ENCODE results near the gene FMNL3. TPM values are rescaled to one million over a fixed set of nuclear protein-coding genes. Genes with fewer than 3 reads are reported as not detected.

FMNL3 gene
- total RNA-seq, 6 donors from 2014 or later, result 13.0 to 46.7 (median 29.4) TPM

DNA sequence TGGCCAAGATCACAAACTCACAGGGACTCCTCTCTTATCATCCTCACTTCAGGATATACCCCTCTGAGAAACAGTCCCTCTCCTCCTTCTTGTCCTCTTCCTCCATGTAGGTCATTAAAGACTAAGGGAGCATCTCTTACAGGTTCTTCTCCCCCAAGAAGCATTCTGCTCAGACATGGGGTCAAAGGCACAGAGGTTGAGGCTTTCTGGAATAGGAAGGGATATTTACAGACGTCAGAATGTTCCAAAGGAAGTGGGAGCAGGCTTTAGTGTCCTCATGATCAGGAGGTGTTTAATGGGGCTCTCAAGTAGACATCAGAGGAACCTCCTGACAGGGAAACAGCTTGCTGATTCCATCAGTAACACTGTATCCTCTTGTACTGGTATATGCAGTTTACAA, 47.5 kb downstream of the FMNL3 start:
- Histone ChIP-seq H3K4me3 (no peak overlapping the region), H3K27ac (peak overlapping the region in 1 of 4 donors; percentile 82)
- DNase-seq, result no peak

DNA sequence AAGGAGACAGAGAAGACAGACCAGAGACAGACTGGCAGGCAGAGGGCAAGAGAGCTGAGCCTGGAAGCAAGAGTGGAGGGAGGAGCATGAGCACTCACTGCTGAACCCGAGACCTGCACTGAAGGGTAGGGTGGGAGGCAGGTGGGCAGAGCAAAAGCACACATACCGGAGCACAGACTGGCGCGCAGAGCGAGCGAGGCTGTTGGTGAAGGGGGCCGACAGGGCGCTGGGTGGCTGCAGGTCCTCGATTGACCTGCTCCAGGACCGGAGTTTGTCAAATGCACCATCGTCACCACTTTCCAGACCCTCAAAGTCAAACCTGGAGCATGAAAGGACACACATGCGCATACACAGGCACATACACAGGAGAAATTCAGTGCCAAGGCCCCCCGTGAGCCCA, 48.9 kb downstream of the FMNL3 start:
- 96 to 97% methylated on average over 12 to 13 of the region's 13 CpGs for WGBS, 2 donors
- Histone ChIP-seq H3K27me3 (no peaks in the 10 kb centered on the region), H3K36me3 (peaks cover 0 to 42% (median 10%) of the 10 kb centered on the region in 4 donors)

More for the DNA sequence above, 47.5 kb downstream of the FMNL3 start:
- Histone ChIP-seq H3K4me1 (peaks cover 51 to 64% (median 58%) of the 10 kb centered on the region in 4 donors), H3K9me3 (no peaks in the 10 kb centered on the region), H3K36me3 (peaks cover 0 to 27% (median 7%) of the 10 kb centered on the region in 4 donors), H3K27me3 (no peaks in the 10 kb centered on the region)
- 32 to 33% methylated on average over 1 of the region's 1 CpG for WGBS, 2 donors
- ATAC-seq (ENCODE audit: low FRiP score in 2 of 2), result no peak
- peak in 2 of 4 donors; percentile 27 to 49 for TF ChIP-seq EP300 (IDR thresholded peaks at IDR 0.05)
- TF ChIP-seq, protein P1, sequence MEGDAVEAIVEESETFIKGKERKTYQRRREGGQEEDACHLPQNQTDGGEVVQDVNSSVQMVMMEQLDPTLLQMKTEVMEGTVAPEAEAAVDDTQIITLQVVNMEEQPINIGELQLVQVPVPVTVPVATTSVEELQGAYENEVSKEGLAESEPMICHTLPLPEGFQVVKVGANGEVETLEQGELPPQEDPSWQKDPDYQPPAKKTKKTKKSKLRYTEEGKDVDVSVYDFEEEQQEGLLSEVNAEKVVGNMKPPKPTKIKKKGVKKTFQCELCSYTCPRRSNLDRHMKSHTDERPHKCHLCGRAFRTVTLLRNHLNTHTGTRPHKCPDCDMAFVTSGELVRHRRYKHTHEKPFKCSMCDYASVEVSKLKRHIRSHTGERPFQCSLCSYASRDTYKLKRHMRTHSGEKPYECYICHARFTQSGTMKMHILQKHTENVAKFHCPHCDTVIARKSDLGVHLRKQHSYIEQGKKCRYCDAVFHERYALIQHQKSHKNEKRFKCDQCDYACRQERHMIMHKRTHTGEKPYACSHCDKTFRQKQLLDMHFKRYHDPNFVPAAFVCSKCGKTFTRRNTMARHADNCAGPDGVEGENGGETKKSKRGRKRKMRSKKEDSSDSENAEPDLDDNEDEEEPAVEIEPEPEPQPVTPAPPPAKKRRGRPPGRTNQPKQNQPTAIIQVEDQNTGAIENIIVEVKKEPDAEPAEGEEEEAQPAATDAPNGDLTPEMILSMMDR (IDR thresholded peaks at IDR 0.05), result no peak
- TF ChIP-seq POLR2A (IDR thresholded peaks at IDR 0.05), result no peak

GRCh38 chr12:49655595-49656236, 51.5 kb downstream of the FMNL3 start:
- H3K9me3 ChIP-seq, result no peaks in the 10 kb centered on the region
- H3K36me3 ChIP-seq, result peaks cover 0 to 67% (median 28%) of the 10 kb centered on the region in 4 donors
- peaks cover 19 to 26% (median 23%) of the 10 kb centered on the region in 4 donors for H3K4me1 ChIP-seq
- TF ChIP-seq EP300 (IDR thresholded peaks at IDR 0.05) (no peak), POLR2AphosphoS5 (IDR thresholded peaks at IDR 0.05) (no peak), POLR2A (IDR thresholded peaks at IDR 0.05) (no peak)
- TF ChIP-seq, protein P1 (IDR thresholded peaks at IDR 0.05), result no peak
- H3K27ac ChIP-seq, result peak overlapping the region; percentile 31 to 77 (median 59)
- DNase-seq (no peak), ATAC-seq (ENCODE audit: low FRiP score in 2 of 2) (no peak)
- no peaks in the 10 kb centered on the region for H3K27me3 ChIP-seq
- H3K4me3 ChIP-seq, result no peak overlapping the region
- WGBS, 2 donors, result 79 to 88% methylated on average over 2 of the region's 2 CpGs

More for the DNA sequence above, 48.9 kb downstream of the FMNL3 start:
- Histone ChIP-seq H3K9me3 (no peaks in the 10 kb centered on the region), H3K27ac (peak overlapping the region in 2 of 4 donors; percentile 8 to 73), H3K4me3 (no peak overlapping the region), H3K4me1 (peaks cover 45 to 50% (median 48%) of the 10 kb centered on the region in 4 donors)
- ATAC-seq (ENCODE audit: low FRiP score in 2 of 2), result no peak
- peak in 1 of 2 donors; percentile 66 for DNase-seq
- no peak for TF ChIP-seq POLR2A (IDR thresholded peaks at IDR 0.05)
- TF ChIP-seq EP300 (IDR thresholded peaks at IDR 0.05), result no peak
- TF ChIP-seq, protein P1 (IDR thresholded peaks at IDR 0.05), result no peak
- TF ChIP-seq POLR2AphosphoS5 (IDR thresholded peaks at IDR 0.05), result no peak

DNA sequence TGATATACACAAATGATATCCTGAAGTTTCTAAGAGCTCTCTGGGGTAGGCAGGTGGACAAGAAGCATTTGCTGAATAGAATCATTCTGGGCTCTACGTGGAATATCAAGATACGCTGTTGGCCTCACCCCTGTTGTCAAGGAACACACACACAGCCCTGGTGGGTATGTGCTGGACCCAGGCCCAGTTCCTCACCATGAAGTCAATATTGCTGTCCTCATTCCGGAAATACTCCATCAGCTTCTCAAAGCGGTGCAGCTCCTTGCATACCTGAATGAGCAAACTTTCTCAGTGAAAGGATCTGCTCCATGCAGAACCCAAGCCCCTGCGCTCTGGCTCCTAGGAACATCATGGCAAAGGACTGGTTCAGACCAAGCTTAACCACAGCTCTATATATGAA, 52.5 kb downstream of the FMNL3 start:
- 67 to 87% methylated on average over 3 to 5 of the region's 5 CpGs for WGBS, 2 donors
- peak overlapping the region; percentile 21 to 77 (median 59) for H3K27ac ChIP-seq

More for the DNA sequence above, 52.5 kb downstream of the FMNL3 start:
- Histone ChIP-seq H3K4me1 (peaks cover 13 to 20% (median 17%) of the 10 kb centered on the region in 4 donors), H3K4me3 (no peak overlapping the region), H3K27me3 (no peaks in the 10 kb centered on the region), H3K36me3 (peaks cover 0 to 77% (median 35%) of the 10 kb centered on the region in 4 donors), H3K9me3 (no peaks in the 10 kb centered on the region)
- DNase-seq, result no peak
- TF ChIP-seq, protein P1 (IDR thresholded peaks at IDR 0.05), result no peak
- TF ChIP-seq POLR2A (IDR thresholded peaks at IDR 0.05), result no peak
- TF ChIP-seq EP300 (IDR thresholded peaks at IDR 0.05), result no peak
- ATAC-seq (ENCODE audit: low FRiP score in 2 of 2), result no peak
